Measurements from ENCODE around the gene CD180. TPM values are rescaled to one million over a fixed set of nuclear protein-coding genes. Genes with fewer than 3 reads are reported as not detected.
A peak's percentile ranks its signal among the peaks of the same experiment; 100 is the strongest.

Gene CD180
- total RNA-seq, 4 donors from 2014 or later = 0.82 to 5.2 (median 2.6) TPM; not detected in 1

DNA sequence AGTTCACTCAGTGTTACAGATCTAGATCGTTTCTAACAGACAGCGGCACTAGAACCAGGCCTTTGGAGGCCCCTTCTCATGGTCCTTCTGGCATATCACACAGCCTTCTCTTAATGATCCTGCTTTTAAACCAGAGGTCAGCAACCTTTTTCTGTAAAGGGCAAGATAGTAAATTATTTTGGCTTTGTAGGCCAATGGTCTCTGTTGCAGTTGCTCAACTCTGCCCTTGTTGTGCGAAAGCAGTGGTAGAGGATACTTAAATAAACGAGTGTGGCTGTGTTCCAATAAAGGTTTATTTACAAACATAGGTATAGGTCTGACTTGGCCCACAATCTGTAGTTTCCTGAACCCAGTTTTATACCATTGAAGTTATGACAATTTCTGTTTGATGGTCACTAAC is 47.3 kb upstream of the CD180 start:
- no peak for TF ChIP-seq POLR2AphosphoS5 (IDR thresholded peaks at IDR 0.05)
- TF ChIP-seq EP300 (IDR thresholded peaks at IDR 0.05; ENCODE audit: low read depth) = no peak
- TF ChIP-seq, protein P1, sequence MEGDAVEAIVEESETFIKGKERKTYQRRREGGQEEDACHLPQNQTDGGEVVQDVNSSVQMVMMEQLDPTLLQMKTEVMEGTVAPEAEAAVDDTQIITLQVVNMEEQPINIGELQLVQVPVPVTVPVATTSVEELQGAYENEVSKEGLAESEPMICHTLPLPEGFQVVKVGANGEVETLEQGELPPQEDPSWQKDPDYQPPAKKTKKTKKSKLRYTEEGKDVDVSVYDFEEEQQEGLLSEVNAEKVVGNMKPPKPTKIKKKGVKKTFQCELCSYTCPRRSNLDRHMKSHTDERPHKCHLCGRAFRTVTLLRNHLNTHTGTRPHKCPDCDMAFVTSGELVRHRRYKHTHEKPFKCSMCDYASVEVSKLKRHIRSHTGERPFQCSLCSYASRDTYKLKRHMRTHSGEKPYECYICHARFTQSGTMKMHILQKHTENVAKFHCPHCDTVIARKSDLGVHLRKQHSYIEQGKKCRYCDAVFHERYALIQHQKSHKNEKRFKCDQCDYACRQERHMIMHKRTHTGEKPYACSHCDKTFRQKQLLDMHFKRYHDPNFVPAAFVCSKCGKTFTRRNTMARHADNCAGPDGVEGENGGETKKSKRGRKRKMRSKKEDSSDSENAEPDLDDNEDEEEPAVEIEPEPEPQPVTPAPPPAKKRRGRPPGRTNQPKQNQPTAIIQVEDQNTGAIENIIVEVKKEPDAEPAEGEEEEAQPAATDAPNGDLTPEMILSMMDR (IDR thresholded peaks at IDR 0.05) = no peak
- TF ChIP-seq POLR2A (IDR thresholded peaks at IDR 0.05) = no peak
- Histone ChIP-seq H3K4me1 (peaks cover 0 to 18% (median 10%) of the 10 kb centered on the region in 4 donors), H3K27ac (no peak overlapping the region), H3K9me3 (no peaks in the 10 kb centered on the region), H3K4me3 (no peak overlapping the region), H3K36me3 (no peaks in the 10 kb centered on the region), H3K27me3 (no peaks in the 10 kb centered on the region)
- 84 to 91% methylated on average over 4 of the region's 4 CpGs for WGBS, 2 donors (ENCODE audit: low coverage in 1 of 2)
- intact Hi-C loops (cut with DNase I; ENCODE audit: low total_unique reads) = loop anchor here (10.0 kb wide), 2 partner anchors 451 to 1011 kb away; no protein-coding TSS in a partner anchor
- no peak for DNase-seq
- in situ Hi-C loops (cut with MboI; ENCODE audit: low pct_ligation_motif_present in 1 of 4, low pct_unique_long_range_greater_than_20kb in 1 of 4, low sequenced_read_pairs in 3 of 4) = loop anchor here in 3 of 4 donors (10.0 to 25.0 kb wide), 4 partner anchors 1011 to 1718 kb away; no protein-coding TSS in a partner anchor

DNA sequence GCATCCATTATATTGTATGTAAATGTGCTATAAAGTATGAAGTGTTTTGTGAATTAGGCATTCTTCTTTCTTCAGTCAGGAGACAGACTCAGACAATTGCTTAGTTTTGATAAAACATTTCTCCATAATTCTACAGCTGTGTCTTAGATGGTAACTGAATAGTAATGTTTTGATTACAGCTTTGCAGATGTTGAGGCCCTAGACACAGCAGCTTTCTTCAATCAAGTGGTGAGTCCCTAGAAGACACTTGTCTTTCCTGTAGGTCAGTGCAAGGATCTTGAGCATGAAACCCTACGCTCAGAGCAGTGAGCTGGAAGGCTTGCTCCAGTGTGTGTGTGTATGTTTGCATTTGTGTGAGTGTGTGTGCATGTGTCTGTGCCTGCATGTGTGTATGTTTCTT is 46.8 kb upstream of the CD180 start:
- Histone ChIP-seq H3K4me3 (no peak overlapping the region), H3K27ac (no peak overlapping the region), H3K36me3 (no peaks in the 10 kb centered on the region), H3K27me3 (no peaks in the 10 kb centered on the region), H3K9me3 (no peaks in the 10 kb centered on the region), H3K4me1 (peaks cover 0 to 18% (median 7%) of the 10 kb centered on the region in 4 donors)
- intact Hi-C loops (cut with DNase I; ENCODE audit: low total_unique reads) = loop anchor here (10.0 kb wide), 2 partner anchors 451 to 1011 kb away; no protein-coding TSS in a partner anchor
- in situ Hi-C loops (cut with MboI; ENCODE audit: low pct_ligation_motif_present in 1 of 4, low pct_unique_long_range_greater_than_20kb in 1 of 4, low sequenced_read_pairs in 3 of 4) = loop anchor here in 3 of 4 donors (10.0 to 25.0 kb wide), 4 partner anchors 1011 to 1719 kb away; no protein-coding TSS in a partner anchor
- no peak for DNase-seq
- 88% methylated on average over 1 of the region's 1 CpG; no CpG with 5 or more reads in 1 of the 2 donors for WGBS, 2 donors (ENCODE audit: low coverage in 1 of 2)
- no peak for TF ChIP-seq POLR2A (IDR thresholded peaks at IDR 0.05)
- no peak for TF ChIP-seq EP300 (IDR thresholded peaks at IDR 0.05; ENCODE audit: low read depth)
- TF ChIP-seq POLR2AphosphoS5 (IDR thresholded peaks at IDR 0.05) = no peak
- TF ChIP-seq, protein P1 (IDR thresholded peaks at IDR 0.05) = no peak

DNA sequence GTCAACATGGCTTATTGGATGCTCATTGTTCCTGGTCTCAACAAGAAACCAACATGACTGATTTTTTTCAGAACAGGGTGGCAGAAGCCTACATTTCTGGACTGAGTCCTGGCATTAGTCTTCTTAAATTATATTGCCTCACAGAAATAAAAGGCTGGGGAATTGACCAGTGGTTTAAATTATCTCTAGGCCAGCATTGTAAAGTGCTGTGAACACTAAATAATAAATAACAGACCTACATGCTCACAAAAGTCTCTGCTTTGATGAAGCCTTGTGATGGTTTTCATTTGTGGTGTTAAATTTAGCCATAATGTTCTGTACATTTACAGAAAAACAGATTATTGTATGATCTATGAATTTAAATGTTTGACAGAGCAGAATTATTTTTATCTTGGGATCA is 44.7 kb upstream of the CD180 start:
- in situ Hi-C loops (cut with MboI; ENCODE audit: low pct_ligation_motif_present in 1 of 4, low pct_unique_long_range_greater_than_20kb in 1 of 4, low sequenced_read_pairs in 3 of 4) = loop anchor here in 3 of 4 donors (10.0 to 25.0 kb wide), 4 partner anchors 1013 to 1721 kb away; no protein-coding TSS in a partner anchor
- no peaks in the 10 kb centered on the region for H3K36me3 ChIP-seq
- H3K4me3 ChIP-seq = no peak overlapping the region
- peak overlapping the region in 3 of 4 donors; percentile 17 to 78 (median 35) for H3K27ac ChIP-seq
- peaks cover 0 to 9% (median 4%) of the 10 kb centered on the region in 4 donors for H3K4me1 ChIP-seq
- no peak for DNase-seq
- no peak for TF ChIP-seq POLR2AphosphoS5 (IDR thresholded peaks at IDR 0.05)
- no peak for TF ChIP-seq POLR2A (IDR thresholded peaks at IDR 0.05)
- TF ChIP-seq EP300 (IDR thresholded peaks at IDR 0.05; ENCODE audit: low read depth) = no peak
- TF ChIP-seq, protein P1 (IDR thresholded peaks at IDR 0.05) = no peak
- H3K9me3 ChIP-seq = no peaks in the 10 kb centered on the region
- no peaks in the 10 kb centered on the region for H3K27me3 ChIP-seq
- intact Hi-C loops (cut with DNase I; ENCODE audit: low total_unique reads) = loop anchor here (10.0 kb wide), 2 partner anchors 453 to 1013 kb away; no protein-coding TSS in a partner anchor

DNA sequence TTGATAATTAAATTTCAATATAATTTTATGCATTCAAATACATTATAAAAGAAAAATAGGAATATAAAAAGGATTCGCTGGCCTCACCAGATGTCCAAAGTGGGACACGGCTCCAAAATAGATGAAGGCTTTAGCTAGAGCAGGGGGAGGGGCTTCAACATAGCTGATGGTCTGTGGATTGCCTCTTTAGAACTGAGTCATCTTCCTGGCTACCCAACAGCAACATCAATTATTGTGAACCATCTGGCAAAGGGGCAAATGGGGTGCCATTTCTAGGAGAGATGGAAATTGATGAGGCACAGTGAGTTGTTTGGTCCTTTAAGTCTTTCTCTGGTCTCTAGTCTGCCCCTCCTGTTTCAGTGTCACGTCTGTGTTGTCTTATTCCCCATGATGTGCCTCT is 44.2 kb upstream of the CD180 start:
- H3K4me1 ChIP-seq = peaks cover 0 to 4% (median 1%) of the 10 kb centered on the region in 4 donors
- in situ Hi-C loops (cut with MboI; ENCODE audit: low pct_ligation_motif_present in 1 of 4, low pct_unique_long_range_greater_than_20kb in 1 of 4, low sequenced_read_pairs in 3 of 4) = loop anchor here in 3 of 4 donors (10.0 to 25.0 kb wide), 4 partner anchors 1014 to 1721 kb away; no protein-coding TSS in a partner anchor
- H3K4me3 ChIP-seq = no peak overlapping the region
- WGBS, 2 donors (ENCODE audit: low coverage in 1 of 2) = 75 to 78% methylated on average over 3 of the region's 3 CpGs
- no peaks in the 10 kb centered on the region for H3K9me3 ChIP-seq
- no peaks in the 10 kb centered on the region for H3K36me3 ChIP-seq
- peak overlapping the region in 3 of 4 donors; percentile 17 to 78 (median 35) for H3K27ac ChIP-seq
- H3K27me3 ChIP-seq = no peaks in the 10 kb centered on the region
- TF ChIP-seq EP300 (IDR thresholded peaks at IDR 0.05; ENCODE audit: low read depth) (no peak), POLR2A (IDR thresholded peaks at IDR 0.05) (no peak), POLR2AphosphoS5 (IDR thresholded peaks at IDR 0.05) (no peak)
- TF ChIP-seq, protein P1 (IDR thresholded peaks at IDR 0.05) = no peak
- intact Hi-C loops (cut with DNase I; ENCODE audit: low total_unique reads) = loop anchor here (10.0 kb wide), 2 partner anchors 454 to 1014 kb away; no protein-coding TSS in a partner anchor
- no peak for DNase-seq
